ENCODE results near the gene P3H3.
"Not testable (repeated sequence)": the region's sequence is repeated elsewhere in the genome, so short reads cannot be mapped to it uniquely, and the experiment has no call there.

P3H3 gene

DNA sequence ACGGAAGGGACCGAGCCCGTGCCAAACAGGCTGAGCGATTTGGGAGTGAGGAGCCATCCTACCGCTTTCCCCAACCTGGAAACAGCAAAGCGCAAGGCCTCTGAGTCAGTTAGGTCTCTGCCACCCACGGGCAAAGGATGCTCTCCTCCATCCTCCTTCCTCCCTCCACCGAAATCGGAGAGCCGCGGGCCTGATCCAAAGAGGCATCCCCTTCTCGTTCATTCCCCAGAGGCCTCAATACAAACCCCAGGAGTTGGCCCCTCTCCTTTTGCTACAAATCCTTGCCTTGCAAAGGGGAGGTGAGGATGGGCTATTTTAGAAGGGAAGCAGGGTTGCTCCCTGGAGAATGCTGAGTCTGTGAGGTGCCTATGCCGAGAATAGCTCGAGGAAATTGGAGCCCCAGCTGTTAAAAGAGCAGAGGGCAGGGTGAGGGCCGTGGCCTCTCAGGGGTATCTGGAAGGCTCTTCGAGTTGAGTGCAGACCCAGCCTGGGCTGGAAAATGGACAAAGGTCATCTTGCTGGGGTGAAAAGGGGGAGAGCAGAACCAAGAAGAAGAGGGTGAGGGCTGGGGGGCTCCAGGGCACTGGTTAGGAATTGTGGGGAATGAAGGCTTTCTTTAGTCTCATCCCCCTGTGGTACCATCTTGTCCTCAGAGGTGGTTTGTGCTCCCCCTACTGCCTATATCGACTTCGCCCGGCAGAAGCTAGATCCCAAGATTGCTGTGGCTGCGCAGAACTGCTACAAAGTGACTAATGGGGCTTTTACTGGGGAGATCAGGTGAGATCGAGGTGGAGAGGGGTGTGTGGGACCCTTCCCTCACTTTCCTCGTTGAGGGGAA, 40.2 kb downstream of the P3H3 start:
- DNase-seq, result no peak

DNA sequence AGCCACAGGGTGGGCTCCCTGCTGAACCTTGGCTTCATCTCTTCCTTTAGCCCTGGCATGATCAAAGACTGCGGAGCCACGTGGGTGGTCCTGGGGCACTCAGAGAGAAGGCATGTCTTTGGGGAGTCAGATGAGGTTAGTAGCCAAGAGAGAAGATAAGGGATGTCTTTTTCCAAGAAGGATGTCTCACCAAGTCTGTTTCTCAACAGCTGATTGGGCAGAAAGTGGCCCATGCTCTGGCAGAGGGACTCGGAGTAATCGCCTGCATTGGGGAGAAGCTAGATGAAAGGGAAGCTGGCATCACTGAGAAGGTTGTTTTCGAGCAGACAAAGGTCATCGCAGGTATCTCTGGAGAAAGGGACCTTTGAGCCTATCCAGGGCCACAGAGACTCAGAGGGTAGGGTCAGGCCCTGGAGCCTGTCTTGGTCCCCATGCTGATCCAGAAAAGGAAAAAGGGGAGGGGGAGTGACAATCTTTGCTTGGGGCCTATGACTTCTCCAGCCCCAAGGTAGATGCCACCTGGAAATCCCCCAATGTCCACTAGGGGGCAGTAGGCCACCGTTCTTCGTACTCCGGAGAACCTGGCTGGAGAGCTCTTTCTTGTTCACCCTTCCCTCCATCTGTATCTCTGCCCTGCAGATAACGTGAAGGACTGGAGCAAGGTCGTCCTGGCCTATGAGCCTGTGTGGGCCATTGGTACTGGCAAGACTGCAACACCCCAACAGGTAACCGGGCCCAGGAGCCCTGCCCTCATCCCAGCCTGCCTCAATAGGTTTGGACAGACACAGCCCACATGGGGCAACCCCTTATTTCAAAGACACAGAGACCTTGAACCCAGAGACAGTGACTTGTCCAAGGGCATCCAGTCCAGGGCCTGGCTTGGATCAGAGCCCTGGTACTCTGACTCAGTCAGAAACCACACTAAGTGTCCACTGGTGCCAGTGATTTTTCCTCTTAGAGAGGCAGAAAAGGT, 41.1 kb downstream of the P3H3 start:
- no peak for DNase-seq

- not testable (repeated sequence) for DNase-seq
These were observed 42.1 kb downstream of the P3H3 start for GRCh38 chr12:6870304-6870703.

- no peak for DNase-seq
These were observed 43.1 kb downstream of the P3H3 start for GRCh38 chr12:6871052-6871957.

DNA sequence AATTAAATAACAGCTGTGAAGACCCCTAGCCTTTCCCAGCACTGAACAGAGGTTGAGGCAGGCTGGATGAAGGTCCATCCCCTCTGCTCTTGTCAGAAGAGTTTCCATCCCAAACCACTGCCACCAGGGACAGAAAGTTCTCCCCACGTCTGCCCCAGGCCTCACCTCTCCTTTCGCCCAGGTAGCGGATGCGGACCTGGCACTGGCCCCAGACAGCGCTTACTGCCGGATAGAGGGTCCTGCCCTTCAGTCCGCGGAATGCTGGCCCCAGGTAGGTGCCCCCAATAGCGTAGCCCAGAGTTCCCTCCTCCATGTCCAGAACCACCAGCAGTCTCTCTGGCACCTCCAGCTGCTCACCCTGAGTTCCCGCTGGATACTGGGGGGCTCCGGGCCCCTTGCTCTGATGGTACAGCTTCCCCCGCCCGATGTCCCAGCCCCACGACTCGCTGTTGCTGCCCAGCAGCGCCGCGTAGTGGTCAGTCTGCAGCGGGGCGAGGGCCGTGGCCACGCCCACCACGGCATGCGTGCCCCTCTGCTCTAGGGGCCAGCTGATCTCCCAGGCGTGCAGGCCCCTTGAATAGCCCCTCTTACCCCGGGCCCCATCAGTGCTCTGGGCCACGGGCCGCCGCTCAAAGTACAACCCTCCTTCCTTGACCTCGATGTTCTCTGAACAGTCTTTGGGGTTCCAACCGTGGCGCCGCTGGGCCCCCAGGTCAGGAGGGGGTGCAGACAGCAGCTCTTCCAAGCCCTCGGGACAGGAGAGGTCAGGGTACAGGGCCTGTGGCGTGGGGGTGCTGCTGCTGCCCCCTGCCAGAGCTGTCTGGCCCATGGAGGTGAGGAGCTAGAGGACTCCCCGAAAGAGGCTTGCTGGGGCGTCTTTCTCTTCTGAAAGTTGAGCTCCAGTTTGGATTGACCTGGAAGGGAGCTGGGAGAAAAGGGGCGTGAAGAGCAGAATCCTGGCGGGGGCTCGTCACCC, 44.2 kb downstream of the P3H3 start:
- peak; percentile 65 for DNase-seq

GRCh38 chr12:6873094-6874014, 45.1 kb downstream of the P3H3 start, which contains the start of gene SPSB2:
Gene SPSB2, minus strand, starts transcription at chr12:6873303. Its CDS starts 402 bp downstream, at chr12:6872901.
- DNase-seq, result peak; percentile 98

DNA sequence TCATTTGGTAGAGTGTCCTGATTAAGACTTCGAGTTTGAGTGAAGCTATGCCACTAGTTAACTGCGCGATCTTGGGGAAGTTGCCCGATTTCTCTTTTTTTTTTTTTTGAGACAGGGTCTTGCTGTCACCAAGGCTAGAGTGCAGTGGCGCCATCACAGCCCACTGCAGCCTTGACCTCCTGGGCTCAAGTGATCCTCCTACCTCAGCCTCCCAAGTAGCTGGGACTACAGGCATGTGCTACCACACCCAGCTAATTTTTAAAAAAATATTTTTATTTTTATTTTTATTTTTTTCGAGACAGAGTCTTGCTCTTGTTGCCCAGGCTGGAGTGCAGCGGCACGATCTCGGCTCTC, 45.8 kb downstream of the P3H3 start:
- DNase-seq, result not testable (repeated sequence)

DNA sequence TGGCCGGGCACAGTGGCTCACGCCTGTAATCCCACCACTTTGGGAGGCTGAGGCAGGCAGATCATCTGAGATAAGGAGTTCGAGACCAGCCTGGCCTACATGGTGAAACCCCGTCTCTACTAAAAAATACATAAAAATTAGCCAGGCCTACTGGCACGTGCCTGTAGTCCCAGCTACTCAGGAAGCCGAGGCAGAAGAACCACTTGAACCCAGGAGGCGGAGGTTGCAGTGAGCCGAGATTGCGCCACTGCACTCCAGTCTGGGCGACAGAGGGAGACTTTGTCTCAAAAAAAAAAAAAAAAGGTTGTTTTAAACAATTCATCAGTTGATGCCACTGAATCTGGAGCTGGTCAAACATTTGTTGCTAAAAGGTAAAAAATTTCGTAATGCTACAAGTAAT, 51.6 kb downstream of the P3H3 start:
- DNase-seq, result not testable (repeated sequence)

GRCh38 chr12:6883252-6883651, 55.0 kb downstream of the P3H3 start:
- DNase-seq, result no peak

DNA sequence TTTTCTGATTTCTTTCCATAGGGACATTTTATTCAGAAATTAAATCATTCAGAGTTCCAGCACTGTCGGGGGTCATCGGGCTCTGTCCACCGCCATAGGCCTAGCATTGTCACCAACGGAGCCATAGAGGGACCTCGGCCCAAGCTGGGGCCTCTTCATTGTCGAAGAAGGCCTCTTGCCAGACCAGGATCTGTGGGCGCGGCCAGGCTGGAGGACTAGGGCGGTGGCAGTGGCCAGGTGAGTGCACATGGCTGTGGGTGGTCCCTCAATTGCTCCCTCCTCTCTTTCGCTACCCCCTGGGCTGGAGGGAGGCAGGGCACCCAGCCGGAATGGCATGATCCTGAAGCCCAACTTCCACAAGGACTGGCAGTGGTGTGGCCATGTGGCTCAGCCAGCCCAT, 55.5 kb downstream of the P3H3 start:
- DNase-seq, result no peak

- DNase-seq, result no peak
These were observed 56.3 kb downstream of the P3H3 start for GRCh38 chr12:6884539-6884938.

DNA sequence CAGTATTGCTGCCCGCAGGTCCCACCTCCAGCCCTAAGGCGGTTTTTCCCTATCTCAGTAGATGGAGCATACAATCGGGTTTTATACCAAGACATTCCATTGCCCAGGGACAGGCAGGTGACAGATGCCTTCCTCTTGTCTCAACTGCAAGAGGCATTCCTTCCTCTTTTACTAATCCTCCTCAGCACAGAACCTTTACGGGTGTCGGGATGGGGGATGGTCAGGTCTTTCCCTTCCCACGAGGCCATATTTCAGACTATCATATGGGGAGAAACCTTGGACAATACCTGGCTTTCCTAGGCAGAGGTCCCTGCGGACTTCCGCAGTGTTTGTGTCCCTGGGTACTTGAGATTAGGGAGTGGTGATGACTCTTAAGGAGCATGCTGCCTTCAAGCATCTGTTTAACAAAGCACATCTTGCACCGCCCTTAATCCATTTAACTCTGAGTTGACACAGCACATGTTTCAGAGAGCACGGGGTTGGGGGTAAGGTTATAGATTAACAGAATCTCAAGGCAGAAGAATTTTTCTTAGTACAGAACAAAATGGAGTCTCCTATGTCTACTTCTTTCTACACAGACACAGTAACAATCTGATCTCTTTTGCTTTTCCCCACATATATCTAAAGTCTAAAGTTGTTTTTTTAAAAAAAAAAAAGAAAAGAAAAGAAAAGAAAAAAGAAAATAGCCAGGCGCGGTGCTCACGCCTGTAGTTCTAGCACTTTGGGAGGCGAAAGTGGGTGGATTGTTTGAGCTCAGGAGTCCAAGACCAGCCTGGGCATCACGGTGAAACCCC, 58.2 kb downstream of the P3H3 start:
- not testable (repeated sequence) for DNase-seq

GRCh38 chr12:6887460-6887859, 59.3 kb downstream of the P3H3 start:
- DNase-seq, result no peak

DNA sequence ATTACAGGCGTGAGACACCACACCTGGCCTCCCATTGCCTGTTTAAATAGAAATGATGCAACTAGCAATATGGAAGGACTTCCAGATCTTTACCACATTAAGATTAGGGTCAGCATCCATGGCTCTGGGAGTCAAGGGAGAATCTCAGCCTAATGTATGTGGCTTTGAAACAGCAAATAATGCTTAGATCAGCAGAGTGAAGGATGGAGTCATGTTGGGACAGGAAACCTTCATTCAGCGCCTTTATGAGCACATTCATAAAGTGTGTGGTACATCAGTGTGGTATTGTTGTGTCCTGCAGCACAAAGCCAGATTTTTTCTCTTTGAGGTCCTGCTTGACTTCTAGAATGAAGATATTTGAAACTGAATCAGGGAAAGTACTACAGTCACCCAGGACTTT, 60.2 kb downstream of the P3H3 start:
- DNase-seq, result no peak

- DNase-seq, result not testable (repeated sequence)
These were observed 60.6 kb downstream of the P3H3 start for GRCh38 chr12:6888794-6889193.
